HG02571 (cell line): ENCODE results near the gene ZNF74.
"Not testable (repeated sequence)": the region's sequence is repeated elsewhere in the genome, so short reads cannot be mapped to it uniquely, and the experiment has no call there.

Source experiments
- ATAC-seq: cut with Tn5 transposase; IDR thresholded peaks from one replicate; pipeline ENCODE4 v1.9.1; 2021; ENCODE audit warnings: mild to moderate bottlenecking, moderate library complexity; ENCODE audit not compliant: unreplicated experiment

Gene ZNF74

DNA sequence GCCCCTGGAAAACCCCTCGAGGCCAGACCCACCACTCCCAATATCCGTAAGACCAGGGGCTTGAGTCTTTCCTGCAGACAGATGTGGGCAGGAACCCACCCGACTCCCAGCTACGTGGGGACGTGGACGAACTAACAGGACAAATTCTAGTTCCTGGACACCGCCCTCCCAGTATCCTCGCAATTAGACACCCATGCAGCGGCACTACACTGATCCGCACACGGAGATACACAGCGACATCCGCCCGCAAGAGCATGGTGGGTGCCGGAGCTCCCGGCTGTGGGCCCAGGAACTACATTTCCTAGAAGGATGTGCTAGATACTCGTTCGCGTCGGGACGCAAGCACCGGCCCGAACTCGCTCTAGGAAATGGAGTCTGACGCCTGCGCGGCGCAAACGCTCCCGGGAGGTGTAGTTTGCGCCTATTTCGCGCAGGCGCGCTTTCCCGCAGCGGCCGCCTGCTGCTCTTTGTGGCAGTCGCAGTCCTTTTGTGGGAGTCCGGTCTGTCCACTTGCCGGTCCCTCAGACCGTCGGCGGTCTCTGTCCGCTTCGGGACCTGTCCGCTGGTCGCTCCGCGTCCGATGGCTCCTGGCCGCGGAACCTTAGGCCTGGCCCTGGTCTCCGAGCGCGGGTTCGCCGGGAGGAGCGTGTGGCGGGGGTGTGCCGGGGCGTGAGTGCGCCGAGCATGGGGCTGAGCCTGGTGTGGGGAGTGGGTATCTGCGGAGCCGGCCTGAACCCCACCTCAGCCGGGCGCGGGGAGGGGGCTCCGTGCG is at the start of gene ZNF74:
Gene ZNF74 (plus strand): TSS at position 447 of the 772 bp plus-strand sequence. CDS start 478 bp downstream, outside the sequence.
- ATAC-seq = no peak

- not testable (repeated sequence) for ATAC-seq
Observed at GRCh38 chr22:20346553-20346952, 47.4 kb upstream of the ZNF74 start.

GRCh38 chr22:20352536-20352935 is 41.4 kb upstream of the ZNF74 start:
- ATAC-seq = not testable (repeated sequence)

DNA sequence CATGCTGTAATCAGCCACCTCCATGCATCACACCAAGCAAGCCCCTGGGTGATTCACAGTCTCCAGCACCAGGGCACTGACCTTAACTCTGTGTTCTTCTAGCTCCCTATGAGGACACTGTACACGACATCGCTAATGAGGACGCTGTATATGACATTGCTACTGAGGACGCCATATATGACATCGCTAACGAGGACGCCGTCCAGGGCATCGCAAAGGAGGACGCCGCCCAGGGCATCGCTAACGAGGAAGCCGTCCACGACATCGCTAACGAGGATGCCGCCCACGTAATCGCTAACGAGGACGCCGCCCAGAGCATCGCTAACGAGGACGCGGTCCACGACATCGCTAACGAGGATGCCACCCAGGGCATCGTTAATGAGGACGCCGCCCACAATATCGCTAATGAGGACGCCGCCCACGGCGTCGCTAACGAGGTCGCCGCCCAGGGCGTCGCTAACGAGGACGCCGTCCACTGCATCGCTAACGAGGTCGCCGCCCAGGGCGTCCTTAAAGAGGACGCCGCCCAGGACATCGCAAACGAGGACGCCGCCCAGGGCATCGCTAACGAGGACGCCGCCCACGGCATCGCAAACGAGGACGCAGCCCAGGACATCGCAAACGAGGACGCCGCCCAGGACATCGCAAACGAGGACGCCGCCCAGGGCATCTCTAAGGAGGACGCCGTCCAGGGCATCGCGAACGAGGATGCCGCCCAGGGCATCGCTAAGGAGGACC is 39.5 kb upstream of the ZNF74 start:
- ATAC-seq = no peak

- ATAC-seq = not testable (repeated sequence)
Observed at GRCh38 chr22:20355939-20356636, 37.9 kb upstream of the ZNF74 start.

GRCh38 chr22:20356906-20357305 is 37.0 kb upstream of the ZNF74 start:
- ATAC-seq = not testable (repeated sequence)

DNA sequence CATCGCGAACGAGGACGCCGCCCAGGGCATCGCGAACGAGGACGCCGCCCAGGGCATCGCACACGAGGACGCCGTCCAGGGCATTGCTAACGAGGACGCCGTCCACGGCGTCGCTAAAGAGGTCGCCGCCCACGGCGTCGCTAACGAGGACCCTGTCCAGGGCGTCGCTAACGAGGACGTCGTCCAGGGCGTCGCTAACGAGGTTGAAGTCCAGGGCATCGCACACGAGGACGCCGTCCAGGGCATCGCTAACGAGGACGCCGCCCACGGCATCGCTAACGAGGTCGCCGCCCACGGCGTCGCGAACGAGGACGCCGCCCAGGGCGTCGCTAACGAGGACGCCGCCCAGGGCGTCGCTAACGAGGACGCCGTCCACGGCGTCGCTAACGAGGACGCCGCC is 36.0 kb upstream of the ZNF74 start:
- ATAC-seq = not testable (repeated sequence)

DNA sequence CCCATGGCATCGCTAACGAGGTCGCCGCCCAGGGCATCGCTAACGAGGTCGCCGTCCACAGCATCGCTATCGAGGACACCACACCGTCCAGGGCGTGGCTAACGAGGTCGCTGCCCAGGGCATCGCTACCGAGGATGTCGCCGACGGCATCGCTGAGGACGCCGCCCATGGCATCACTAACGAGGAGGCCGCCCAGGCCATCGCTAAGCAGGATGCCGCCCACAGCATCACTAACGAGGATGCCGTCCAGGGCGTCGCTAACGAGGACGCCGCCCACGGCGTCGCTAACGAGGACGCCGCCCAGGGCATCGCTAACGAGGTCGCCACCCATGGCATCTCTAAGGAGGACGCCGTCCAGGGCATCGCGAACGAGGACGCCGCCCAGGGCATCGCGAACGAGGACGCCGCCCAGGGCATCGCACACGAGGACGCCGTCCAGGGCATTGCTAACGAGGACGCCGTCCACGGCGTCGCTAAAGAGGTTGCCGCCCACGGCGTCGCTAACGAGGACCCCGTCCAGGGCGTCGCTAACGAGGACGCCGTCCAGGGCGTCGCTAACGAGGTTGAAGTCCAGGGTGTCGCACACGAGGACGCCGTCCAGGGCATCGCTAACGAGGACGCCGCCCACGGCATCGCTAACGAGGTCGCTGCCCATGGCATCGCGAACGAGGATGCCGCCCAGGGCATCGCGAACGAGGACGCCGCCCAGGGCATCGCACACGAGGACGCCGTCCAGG is 35.3 kb upstream of the ZNF74 start:
- ATAC-seq = not testable (repeated sequence)

- not testable (repeated sequence) for ATAC-seq
Observed at GRCh38 chr22:20360261-20360660, 33.7 kb upstream of the ZNF74 start.

DNA sequence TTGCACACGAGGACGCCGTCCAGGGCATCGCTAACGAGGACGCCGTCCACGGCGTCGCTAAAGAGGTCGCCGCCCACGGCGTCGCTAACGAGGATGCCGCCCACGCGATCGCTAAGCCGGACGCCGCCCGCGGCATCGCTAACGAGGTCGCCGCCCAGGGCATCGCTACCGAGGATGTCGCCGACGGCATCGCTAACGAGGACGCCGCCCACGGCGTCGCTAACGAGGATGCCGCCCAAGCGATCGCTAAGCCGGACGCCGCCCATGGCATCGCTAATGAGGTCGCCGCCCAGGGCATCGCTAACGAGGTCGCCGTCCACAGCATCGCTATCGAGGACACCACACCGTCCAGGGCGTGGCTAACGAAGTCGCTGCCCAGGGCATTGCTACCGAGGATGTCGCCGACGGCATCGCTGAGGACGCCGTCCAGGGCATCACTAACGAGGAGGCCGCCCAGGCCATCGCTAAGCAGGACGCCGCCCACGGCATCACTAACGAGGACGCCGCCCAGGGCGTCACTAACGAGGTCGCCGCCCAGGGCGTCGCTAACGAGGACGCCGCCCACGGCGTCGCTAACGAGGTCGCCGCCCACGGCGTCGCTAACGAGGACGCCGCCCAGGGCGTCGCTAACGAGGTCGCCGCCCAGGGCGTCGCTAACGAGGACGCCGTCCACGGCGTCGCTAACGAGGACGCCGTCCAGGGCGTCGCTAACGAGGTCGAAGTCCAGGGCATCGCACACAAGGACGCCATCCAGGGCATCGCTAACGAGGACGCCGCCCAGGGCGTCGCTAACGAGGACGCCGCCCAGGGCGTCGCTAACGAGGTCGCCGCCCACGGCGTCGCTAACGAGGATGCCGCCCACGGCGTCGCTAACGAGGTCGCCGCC is 32.8 kb upstream of the ZNF74 start:
- not testable (repeated sequence) for ATAC-seq

- ATAC-seq = not testable (repeated sequence)
Observed at GRCh38 chr22:20361752-20362229, 32.2 kb upstream of the ZNF74 start.

- not testable (repeated sequence) for ATAC-seq
Observed at GRCh38 chr22:20362403-20362802, 31.5 kb upstream of the ZNF74 start.

- ATAC-seq = not testable (repeated sequence)
Observed at GRCh38 chr22:20364335-20365260, 29.4 kb upstream of the ZNF74 start.

DNA sequence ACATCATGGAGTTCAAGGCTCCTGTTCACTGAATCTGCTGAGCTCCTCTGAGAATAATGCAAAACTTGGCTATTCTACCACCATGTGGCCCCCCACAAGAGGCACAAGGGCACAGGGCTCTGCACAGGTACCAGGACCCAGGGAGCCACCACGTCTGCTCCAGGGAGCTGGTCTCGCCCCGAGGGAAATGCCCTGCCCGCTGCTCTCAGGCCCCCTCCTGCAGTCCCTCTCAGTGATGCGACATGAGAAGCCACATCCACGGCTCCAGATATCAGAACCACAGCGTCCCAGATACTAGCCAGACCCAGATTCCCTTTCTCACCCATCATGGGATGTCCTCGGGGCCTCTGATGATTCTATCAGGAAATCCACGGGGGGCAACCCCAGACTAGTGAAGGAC is 27.1 kb upstream of the ZNF74 start:
- ATAC-seq = not testable (repeated sequence)

GRCh38 chr22:20368875-20369274 is 25.1 kb upstream of the ZNF74 start:
- ATAC-seq = not testable (repeated sequence)

DNA sequence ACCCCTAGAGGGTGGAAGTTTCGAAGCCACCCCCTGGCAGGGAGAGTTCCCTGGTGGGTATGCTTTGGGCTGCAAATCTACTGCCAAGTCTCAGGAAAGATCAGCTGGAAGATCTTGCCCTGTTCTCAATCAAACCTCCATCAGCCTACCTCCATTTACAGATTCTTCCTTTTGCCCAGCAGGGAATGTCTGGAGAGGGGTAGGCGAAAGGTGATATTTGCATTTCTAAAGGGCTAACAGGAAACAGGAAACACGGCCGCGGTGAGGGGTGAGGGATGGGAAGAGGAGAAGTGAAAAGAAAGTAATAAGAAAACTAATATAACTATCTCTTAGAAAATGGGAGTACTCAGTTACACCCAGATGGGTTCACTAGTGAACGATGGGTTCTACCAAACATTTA is 22.3 kb upstream of the ZNF74 start:
- not testable (repeated sequence) for ATAC-seq

DNA sequence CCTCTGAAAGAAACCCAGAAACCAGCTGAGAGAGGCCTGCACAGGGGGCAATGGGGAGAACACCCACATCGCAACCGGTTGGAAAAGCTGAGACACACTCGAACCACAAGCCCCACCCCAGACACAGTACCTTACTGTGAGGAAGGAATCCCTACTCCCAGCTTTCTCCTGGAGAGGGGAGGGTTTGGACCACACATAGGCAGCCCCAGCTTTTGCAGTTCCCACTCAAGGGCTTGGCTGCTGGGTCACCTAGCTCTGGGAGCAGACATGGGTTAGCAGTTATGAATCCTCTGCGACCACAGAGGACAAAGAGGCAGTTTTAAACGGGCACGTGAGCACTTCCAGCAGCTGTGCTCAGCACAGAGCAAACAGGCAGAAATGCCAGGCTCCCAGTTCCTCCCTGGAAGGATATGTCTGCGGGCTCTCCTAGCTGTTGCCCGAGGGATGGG is 21.5 kb upstream of the ZNF74 start:
- not testable (repeated sequence) for ATAC-seq

- ATAC-seq = not testable (repeated sequence)
Observed at GRCh38 chr22:20373195-20373706, 20.7 kb upstream of the ZNF74 start.
